Measurements from ENCODE around the gene TFCP2L1. TPM values are rescaled to one million over a fixed set of nuclear protein-coding genes. Genes with fewer than 3 reads are reported as not detected.
"Not testable (repeated sequence)": the region's sequence is repeated elsewhere in the genome, so short reads cannot be mapped to it uniquely, and the experiment has no call there.

TFCP2L1 gene
- polyA plus RNA-seq, 4 donors, result 53.4 to 65.9 (median 55.8) TPM

- DNase-seq (ENCODE audit: low read depth in 4 of 4, low spot score in 2 of 4), result no peak
These were observed 11.9 kb downstream of the TFCP2L1 start for GRCh38 chr2:121273116-121273515.

GRCh38 chr2:121272596-121272995, 12.4 kb downstream of the TFCP2L1 start:
- no peak for DNase-seq (ENCODE audit: low read depth in 4 of 4, low spot score in 2 of 4)

- not testable (repeated sequence) for DNase-seq (ENCODE audit: low read depth in 4 of 4, low spot score in 2 of 4)
These were observed 15.6 kb downstream of the TFCP2L1 start for GRCh38 chr2:121269436-121269835.

GRCh38 chr2:121266543-121267106, 18.4 kb downstream of the TFCP2L1 start:
- DNase-seq (ENCODE audit: low read depth in 4 of 4, low spot score in 2 of 4), result no peak

GRCh38 chr2:121263996-121264715, 20.8 kb downstream of the TFCP2L1 start:
- no peak for DNase-seq (ENCODE audit: low read depth in 4 of 4, low spot score in 2 of 4)

GRCh38 chr2:121260370-121261154, 24.4 kb downstream of the TFCP2L1 start:
- no peak for DNase-seq (ENCODE audit: low read depth in 4 of 4, low spot score in 2 of 4)

- no peak for DNase-seq (ENCODE audit: low read depth in 4 of 4, low spot score in 2 of 4)
These were observed 27.0 kb downstream of the TFCP2L1 start for GRCh38 chr2:121258051-121258450.

- DNase-seq (ENCODE audit: low read depth in 4 of 4, low spot score in 2 of 4), result no peak
These were observed 27.5 kb downstream of the TFCP2L1 start for GRCh38 chr2:121257480-121257840.

GRCh38 chr2:121256720-121257479, 28.1 kb downstream of the TFCP2L1 start:
- no peak for DNase-seq (ENCODE audit: low read depth in 4 of 4, low spot score in 2 of 4)

GRCh38 chr2:121255358-121255757, 29.6 kb downstream of the TFCP2L1 start:
- no peak for DNase-seq (ENCODE audit: low read depth in 4 of 4, low spot score in 2 of 4)

GRCh38 chr2:121254748-121255147, 30.3 kb downstream of the TFCP2L1 start:
- no peak for DNase-seq (ENCODE audit: low read depth in 4 of 4, low spot score in 2 of 4)

GRCh38 chr2:121253674-121254240, 31.2 kb downstream of the TFCP2L1 start:
- no peak for DNase-seq (ENCODE audit: low read depth in 4 of 4, low spot score in 2 of 4)

- DNase-seq (ENCODE audit: low read depth in 4 of 4, low spot score in 2 of 4), result no peak
These were observed 31.9 kb downstream of the TFCP2L1 start for GRCh38 chr2:121253021-121253673.

- DNase-seq (ENCODE audit: low read depth in 4 of 4, low spot score in 2 of 4), result no peak
These were observed 33.5 kb downstream of the TFCP2L1 start for GRCh38 chr2:121251497-121251896.

GRCh38 chr2:121248766-121249343, 36.1 kb downstream of the TFCP2L1 start:
- no peak for DNase-seq (ENCODE audit: low read depth in 4 of 4, low spot score in 2 of 4)

GRCh38 chr2:121247971-121248370, 37.0 kb downstream of the TFCP2L1 start:
- no peak for DNase-seq (ENCODE audit: low read depth in 4 of 4, low spot score in 2 of 4)

- no peak for DNase-seq (ENCODE audit: low read depth in 4 of 4, low spot score in 2 of 4)
These were observed 37.5 kb downstream of the TFCP2L1 start for GRCh38 chr2:121247534-121247933.

GRCh38 chr2:121246704-121247255, 38.2 kb downstream of the TFCP2L1 start:
- no peak for DNase-seq (ENCODE audit: low read depth in 4 of 4, low spot score in 2 of 4)

GRCh38 chr2:121245913-121246312, 39.1 kb downstream of the TFCP2L1 start:
- DNase-seq (ENCODE audit: low read depth in 4 of 4, low spot score in 2 of 4), result no peak

All from left renal cortex interstitium (tissue), 4 donors.